Measurements from ENCODE around the gene EIF4G1.

- TF ChIP-seq, protein P1, sequence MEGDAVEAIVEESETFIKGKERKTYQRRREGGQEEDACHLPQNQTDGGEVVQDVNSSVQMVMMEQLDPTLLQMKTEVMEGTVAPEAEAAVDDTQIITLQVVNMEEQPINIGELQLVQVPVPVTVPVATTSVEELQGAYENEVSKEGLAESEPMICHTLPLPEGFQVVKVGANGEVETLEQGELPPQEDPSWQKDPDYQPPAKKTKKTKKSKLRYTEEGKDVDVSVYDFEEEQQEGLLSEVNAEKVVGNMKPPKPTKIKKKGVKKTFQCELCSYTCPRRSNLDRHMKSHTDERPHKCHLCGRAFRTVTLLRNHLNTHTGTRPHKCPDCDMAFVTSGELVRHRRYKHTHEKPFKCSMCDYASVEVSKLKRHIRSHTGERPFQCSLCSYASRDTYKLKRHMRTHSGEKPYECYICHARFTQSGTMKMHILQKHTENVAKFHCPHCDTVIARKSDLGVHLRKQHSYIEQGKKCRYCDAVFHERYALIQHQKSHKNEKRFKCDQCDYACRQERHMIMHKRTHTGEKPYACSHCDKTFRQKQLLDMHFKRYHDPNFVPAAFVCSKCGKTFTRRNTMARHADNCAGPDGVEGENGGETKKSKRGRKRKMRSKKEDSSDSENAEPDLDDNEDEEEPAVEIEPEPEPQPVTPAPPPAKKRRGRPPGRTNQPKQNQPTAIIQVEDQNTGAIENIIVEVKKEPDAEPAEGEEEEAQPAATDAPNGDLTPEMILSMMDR (IDR thresholded peaks at IDR 0.05), result no peak
- TF ChIP-seq POLR2A (IDR thresholded peaks at IDR 0.05), result no peak
Measured at GRCh38 chr3:184343200-184343876, 28.9 kb downstream of the EIF4G1 start.
